Measurements from ENCODE around the gene SYT13. TPM values are rescaled to one million over a fixed set of nuclear protein-coding genes. Genes with fewer than 3 reads are reported as not detected.

Gene SYT13
- total and polyA plus RNA-seq, 10 of the 15 experiments (the other 5 are each of a cell fraction or from before 2014, with no cell fraction given), result not detected

DNA sequence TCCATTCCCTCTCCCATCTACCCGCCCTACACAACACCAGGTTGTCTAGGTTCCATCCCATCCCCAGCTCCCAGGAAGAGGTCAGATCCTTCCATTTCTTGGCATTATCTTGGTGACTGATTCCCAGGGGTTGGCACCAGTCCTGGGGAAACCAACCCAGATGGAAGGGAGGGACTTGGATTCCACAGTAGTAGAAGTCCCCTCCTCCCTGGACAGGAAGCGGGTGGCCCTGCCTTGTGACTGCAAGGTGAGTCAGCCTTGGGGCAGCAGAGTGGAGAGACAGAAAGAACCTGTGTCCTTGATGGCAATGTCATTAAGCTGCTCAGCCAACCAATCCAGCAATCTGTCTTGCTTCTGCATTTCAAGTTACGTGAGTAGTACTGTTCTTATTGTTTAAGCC is 26.5 kb downstream of the SYT13 start:
- ChIA-PET SMC1A (ENCODE audit: uncharacterized antibody, unreplicated experiment) (no interaction called here), RAD21 (ENCODE audit: unreplicated experiment) (no interaction called here), CTCF (no interaction called here), POLR2A (no interaction called here)
- Histone ChIP-seq H3K79me2 (ENCODE audit: control insufficient read depth, insufficient read depth, low read length) (no peaks in the 10 kb centered on the region), H3K9ac (ENCODE audit: control insufficient read depth, insufficient read depth, low read length) (no peak overlapping the region), H3K9me3 (replicated peaks; ENCODE audit: control insufficient read depth, insufficient read depth, low read length) (no peaks in the 10 kb centered on the region), H3K27ac (ENCODE audit: control insufficient read depth, insufficient read depth) (no peak overlapping the region), H2AFZ (ENCODE audit: control insufficient read depth, low read depth, low read length) (no peak overlapping the region), H3K27me3 (replicated peaks in 1 of 2; ENCODE audit: control insufficient read depth in 2 of 2, insufficient read depth in 2 of 2, low read length in 1 of 2) (peaks cover 3% of the 10 kb centered on the region in 2 experiments), H3K4me1 (ENCODE audit: control insufficient read depth, insufficient read depth, low read length) (no peaks in the 10 kb centered on the region), H3K4me3 (no peak overlapping the region), H4K20me1 (ENCODE audit: control insufficient read depth, insufficient read depth) (no peaks in the 10 kb centered on the region), H3K36me3 (ENCODE audit: control insufficient read depth in 2 of 2, insufficient read depth in 2 of 2, low read length in 1 of 2) (no peaks in the 10 kb centered on the region), H3K4me2 (ENCODE audit: control insufficient read depth, insufficient read depth) (no peak overlapping the region)
- BruUV-seq (replicated peaks), result no TSS peak
- in situ Hi-C loops (cut with MboI) (no loop called here), intact Hi-C loops (cut with micrococcal nuclease; ENCODE audit: unreplicated experiment) (no loop called here)
- TF ChIP-seq SREBF2 (IDR thresholded peaks at IDR 0.05; ENCODE audit: low read length), result no peak
- TF ChIP-seq SUPT20H (IDR thresholded peaks at IDR 0.05; ENCODE audit: borderline replicate concordance, control insufficient read depth, low read depth, low read length), result no peak
- TF ChIP-seq, protein P1, sequence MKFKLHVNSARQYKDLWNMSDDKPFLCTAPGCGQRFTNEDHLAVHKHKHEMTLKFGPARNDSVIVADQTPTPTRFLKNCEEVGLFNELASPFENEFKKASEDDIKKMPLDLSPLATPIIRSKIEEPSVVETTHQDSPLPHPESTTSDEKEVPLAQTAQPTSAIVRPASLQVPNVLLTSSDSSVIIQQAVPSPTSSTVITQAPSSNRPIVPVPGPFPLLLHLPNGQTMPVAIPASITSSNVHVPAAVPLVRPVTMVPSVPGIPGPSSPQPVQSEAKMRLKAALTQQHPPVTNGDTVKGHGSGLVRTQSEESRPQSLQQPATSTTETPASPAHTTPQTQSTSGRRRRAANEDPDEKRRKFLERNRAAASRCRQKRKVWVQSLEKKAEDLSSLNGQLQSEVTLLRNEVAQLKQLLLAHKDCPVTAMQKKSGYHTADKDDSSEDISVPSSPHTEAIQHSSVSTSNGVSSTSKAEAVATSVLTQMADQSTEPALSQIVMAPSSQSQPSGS (IDR thresholded peaks at IDR 0.05; ENCODE audit: low read length), result no peak
- no peak for TF ChIP-seq JUND (IDR thresholded peaks at IDR 0.05; ENCODE audit: low read depth, low read length)
- TF ChIP-seq PML (IDR thresholded peaks at IDR 0.05; ENCODE audit: low read length), result no peak
- 0% methylated on average over 3 of the region's 3 CpGs for WGBS (ENCODE audit: insufficient coverage, insufficient replicate concordance, low lambda C conversion rate, missing lambda C conversion rate)
- DNase-seq (ENCODE audit: low read depth, low spot score) (no peak), FAIRE-seq (no peak), ATAC-seq (no peak)

DNA sequence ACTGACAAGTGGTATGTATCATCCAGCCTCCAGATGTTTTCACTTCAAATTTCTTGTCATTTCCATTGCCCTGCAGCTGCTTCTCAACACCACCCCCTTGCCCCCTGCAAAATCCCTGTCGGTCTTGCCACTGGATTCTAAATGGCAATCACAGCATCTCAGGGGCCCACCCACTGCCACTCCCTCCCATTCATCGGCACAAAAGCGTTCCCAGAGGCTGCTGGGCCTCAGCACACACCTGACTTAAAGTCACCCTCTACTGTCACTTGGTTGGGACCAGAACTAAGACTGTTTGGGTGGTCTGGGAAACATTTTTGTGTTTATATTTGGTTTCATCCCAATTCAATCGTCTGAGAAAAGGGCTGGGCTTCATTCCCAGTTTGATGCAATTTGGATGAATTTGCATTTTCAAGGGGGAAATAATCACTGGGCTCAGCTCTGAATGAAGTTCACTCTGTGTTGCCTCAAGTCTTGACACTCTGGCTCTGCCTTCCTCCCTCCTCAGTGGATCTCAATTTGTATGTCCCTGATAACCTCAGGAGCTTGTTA is 27.1 kb downstream of the SYT13 start:
- no TSS peak for BruUV-seq (replicated peaks)
- ATAC-seq (no peak), DNase-seq (ENCODE audit: low read depth, low spot score) (no peak), FAIRE-seq (no peak)
- no peak overlapping the region for H3K9ac ChIP-seq (ENCODE audit: control insufficient read depth, insufficient read depth, low read length)
- in situ Hi-C loops (cut with MboI) (no loop called here), intact Hi-C loops (cut with micrococcal nuclease; ENCODE audit: unreplicated experiment) (no loop called here)
- H3K36me3 ChIP-seq (ENCODE audit: control insufficient read depth in 2 of 2, insufficient read depth in 2 of 2, low read length in 1 of 2), result no peaks in the 10 kb centered on the region
- H3K4me1 ChIP-seq (ENCODE audit: control insufficient read depth, insufficient read depth, low read length), result no peaks in the 10 kb centered on the region
- H4K20me1 ChIP-seq (ENCODE audit: control insufficient read depth, insufficient read depth), result no peaks in the 10 kb centered on the region
- H3K79me2 ChIP-seq (ENCODE audit: control insufficient read depth, insufficient read depth, low read length), result no peaks in the 10 kb centered on the region
- ChIA-PET POLR2A (no interaction called here), RAD21 (ENCODE audit: unreplicated experiment) (no interaction called here), CTCF (no interaction called here), SMC1A (ENCODE audit: uncharacterized antibody, unreplicated experiment) (no interaction called here)
- H3K9me3 ChIP-seq (replicated peaks; ENCODE audit: control insufficient read depth, insufficient read depth, low read length), result no peaks in the 10 kb centered on the region
- H3K4me3 ChIP-seq, result no peak overlapping the region
- H3K27me3 ChIP-seq (replicated peaks in 1 of 2; ENCODE audit: control insufficient read depth in 2 of 2, insufficient read depth in 2 of 2, low read length in 1 of 2), result peaks cover 3% of the 10 kb centered on the region in 2 experiments
- H3K27ac ChIP-seq (ENCODE audit: control insufficient read depth, insufficient read depth), result no peak overlapping the region
- WGBS (ENCODE audit: insufficient coverage, insufficient replicate concordance, low lambda C conversion rate, missing lambda C conversion rate), result 11% methylated on average over 4 of the region's 4 CpGs
- H3K4me2 ChIP-seq (ENCODE audit: control insufficient read depth, insufficient read depth), result no peak overlapping the region
- no peak overlapping the region for H2AFZ ChIP-seq (ENCODE audit: control insufficient read depth, low read depth, low read length)
- no peak for TF ChIP-seq SREBF1 (IDR thresholded peaks at IDR 0.05; ENCODE audit: low read length)
- TF ChIP-seq SUZ12 (IDR thresholded peaks at IDR 0.05; ENCODE audit: unreplicated experiment), result no peak
- TF ChIP-seq CHD1 (IDR thresholded peaks at IDR 0.05; ENCODE audit: low read depth, low read length), result no peak
- no peak for TF ChIP-seq IKZF2 (IDR thresholded peaks at IDR 0.05)
- TF ChIP-seq, protein P2, sequence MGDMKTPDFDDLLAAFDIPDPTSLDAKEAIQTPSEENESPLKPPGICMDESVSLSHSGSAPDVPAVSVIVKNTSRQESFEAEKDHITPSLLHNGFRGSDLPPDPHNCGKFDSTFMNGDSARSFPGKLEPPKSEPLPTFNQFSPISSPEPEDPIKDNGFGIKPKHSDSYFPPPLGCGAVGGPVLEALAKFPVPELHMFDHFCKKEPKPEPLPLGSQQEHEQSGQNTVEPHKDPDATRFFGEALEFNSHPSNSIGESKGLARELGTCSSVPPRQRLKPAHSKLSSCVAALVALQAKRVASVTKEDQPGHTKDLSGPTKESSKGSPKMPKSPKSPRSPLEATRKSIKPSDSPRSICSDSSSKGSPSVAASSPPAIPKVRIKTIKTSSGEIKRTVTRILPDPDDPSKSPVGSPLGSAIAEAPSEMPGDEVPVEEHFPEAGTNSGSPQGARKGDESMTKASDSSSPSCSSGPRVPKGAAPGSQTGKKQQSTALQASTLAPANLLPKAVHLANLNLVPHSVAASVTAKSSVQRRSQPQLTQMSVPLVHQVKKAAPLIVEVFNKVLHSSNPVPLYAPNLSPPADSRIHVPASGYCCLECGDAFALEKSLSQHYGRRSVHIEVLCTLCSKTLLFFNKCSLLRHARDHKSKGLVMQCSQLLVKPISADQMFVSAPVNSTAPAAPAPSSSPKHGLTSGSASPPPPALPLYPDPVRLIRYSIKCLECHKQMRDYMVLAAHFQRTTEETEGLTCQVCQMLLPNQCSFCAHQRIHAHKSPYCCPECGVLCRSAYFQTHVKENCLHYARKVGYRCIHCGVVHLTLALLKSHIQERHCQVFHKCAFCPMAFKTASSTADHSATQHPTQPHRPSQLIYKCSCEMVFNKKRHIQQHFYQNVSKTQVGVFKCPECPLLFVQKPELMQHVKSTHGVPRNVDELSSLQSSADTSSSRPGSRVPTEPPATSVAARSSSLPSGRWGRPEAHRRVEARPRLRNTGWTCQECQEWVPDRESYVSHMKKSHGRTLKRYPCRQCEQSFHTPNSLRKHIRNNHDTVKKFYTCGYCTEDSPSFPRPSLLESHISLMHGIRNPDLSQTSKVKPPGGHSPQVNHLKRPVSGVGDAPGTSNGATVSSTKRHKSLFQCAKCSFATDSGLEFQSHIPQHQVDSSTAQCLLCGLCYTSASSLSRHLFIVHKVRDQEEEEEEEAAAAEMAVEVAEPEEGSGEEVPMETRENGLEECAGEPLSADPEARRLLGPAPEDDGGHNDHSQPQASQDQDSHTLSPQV (IDR thresholded peaks at IDR 0.05), result no peak
- TF ChIP-seq PAX5 (IDR thresholded peaks at IDR 0.05; ENCODE audit: borderline replicate concordance, low read depth, low read length), result no peak
- no peak for TF ChIP-seq GABPA (IDR thresholded peaks at IDR 0.05; ENCODE audit: low read depth)
- TF ChIP-seq, protein P3, sequence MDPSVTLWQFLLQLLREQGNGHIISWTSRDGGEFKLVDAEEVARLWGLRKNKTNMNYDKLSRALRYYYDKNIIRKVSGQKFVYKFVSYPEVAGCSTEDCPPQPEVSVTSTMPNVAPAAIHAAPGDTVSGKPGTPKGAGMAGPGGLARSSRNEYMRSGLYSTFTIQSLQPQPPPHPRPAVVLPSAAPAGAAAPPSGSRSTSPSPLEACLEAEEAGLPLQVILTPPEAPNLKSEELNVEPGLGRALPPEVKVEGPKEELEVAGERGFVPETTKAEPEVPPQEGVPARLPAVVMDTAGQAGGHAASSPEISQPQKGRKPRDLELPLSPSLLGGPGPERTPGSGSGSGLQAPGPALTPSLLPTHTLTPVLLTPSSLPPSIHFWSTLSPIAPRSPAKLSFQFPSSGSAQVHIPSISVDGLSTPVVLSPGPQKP (IDR thresholded peaks at IDR 0.05; ENCODE audit: low read depth, low read length), result no peak

Data from GM12878 (cell line).